ENCODE data around the gene EMC8. TPM values are rescaled to one million over a fixed set of nuclear protein-coding genes. Genes with fewer than 3 reads are reported as not detected.

Gene EMC8
- 20.1 and 21.4 TPM in 2 replicates for total RNA-seq

DNA sequence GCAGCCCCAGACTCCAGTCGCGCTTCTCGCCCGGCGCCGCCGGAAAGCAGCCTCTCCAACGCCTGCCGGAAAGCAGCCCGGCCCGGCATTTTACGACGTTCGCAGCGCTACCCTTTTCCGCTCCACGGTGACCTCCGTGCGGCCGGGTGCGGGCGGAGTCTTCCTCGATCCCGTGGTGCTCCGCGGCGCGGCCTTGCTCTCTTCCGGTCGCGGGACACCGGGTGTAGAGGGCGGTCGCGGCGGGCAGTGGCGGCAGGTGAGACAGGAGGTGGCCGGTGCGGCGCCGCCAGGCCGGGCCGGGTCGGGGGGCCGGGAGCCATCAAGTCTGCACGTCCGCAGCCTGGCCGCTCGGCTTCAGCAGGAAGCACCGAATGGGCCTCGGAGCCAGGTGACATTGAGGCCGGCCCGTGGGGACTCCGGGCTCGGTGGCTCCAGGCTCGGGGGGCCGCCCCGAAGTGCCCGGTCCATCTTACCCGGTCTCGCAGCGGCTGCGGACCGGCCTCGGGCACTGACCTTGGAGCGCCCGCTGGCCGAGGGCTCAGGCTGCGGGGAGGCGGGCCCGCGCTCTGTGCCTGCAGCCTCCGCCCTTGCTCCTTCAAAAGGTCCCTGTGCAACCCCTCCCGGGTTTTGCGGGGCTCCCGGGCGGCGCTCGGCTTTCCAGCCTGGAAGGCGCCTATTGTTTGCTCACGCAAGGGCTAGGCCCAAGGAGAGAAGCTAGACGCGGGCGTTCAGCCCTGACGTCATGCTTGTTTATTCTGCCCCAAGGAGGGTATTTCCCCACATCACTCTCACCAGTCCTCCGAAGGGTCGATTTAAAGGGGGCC is at the start of gene EMC8, which contains the start of gene COX4I1:
Gene EMC8 (minus strand): TSS at position 48 of the 824 bp plus-strand sequence. CDS start 249 bp downstream, outside the sequence.
Gene COX4I1 (plus strand): TSS at position 199 of the 824 bp plus-strand sequence. CDS start 1,511 bp downstream, outside the sequence.

DNA sequence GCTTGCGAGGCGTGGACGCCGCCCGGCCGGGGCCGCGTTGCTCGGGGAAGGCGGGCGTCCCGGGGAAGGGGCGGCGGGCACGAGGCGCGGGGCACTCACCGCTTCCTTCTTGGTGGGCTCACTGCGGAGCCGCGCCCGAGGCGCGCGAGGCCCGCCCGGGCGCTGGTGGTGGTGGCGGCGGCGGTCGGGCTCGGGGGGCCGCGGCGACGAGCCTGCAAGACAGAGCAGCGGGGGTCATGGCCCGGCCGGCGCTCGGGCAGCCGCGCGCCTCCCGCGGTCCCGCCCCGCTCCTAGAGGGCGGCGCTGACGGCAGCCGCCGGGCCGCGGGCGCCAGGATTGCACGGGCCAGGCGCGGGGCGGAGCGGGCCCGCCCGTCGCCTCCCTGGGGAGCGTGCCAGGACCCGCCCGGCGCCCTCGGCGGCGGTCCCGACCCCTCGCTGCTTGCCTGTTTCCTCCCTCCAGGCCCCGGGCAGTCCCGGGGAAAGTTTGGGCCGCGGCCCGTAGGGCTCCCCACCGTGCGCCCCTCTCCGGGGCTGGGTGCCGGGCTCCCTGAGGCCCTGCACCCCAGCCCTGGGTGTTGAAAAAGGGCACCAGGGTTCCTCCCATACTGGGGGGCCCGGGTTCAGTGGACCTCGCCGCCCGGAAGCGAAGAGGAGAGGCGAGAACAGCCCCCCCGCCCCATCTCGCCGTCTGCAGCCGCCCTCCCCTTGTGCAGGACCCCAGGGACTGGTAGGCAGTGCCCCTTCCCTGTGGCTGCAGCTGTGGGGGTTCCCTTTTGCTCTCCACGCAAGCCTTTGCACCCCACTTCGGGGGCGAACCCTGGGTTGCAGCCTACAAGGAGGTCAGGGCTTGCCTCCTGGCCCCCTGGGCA is 48.3 kb downstream of the EMC8 start, which contains the start of gene C16orf74:
Gene C16orf74 (minus strand): TSS at position 270 of the 871 bp plus-strand sequence. CDS start 15,879 bp downstream, outside the sequence.

Other genes starting within 250 kb of the EMC8 start
- 29.8 and 37.4 TPM in 2 replicates for gene GSE1, start 186.2 kb downstream of the EMC8 start, total RNA-seq
- gene GINS2, start 110.6 kb downstream of the EMC8 start, total RNA-seq = 1.2 and 2.8 TPM in 2 replicates
- gene C16orf74, start 48.4 kb downstream of the EMC8 start, total RNA-seq = 1.7 and 2.9 TPM in 2 replicates
- gene COX4I1, start 151 bp upstream of the EMC8 start, total RNA-seq = 298 and 306 TPM in 2 replicates
- gene IRF8, start 99.6 kb upstream of the EMC8 start, total RNA-seq = not detected in 2 replicates